ENCODE measurements around the gene WDFY3.

The WDFY3 gene

GRCh38 chr4:84800256-84800655 lies 166.2 kb downstream of the WDFY3 start:
- peaks cover 32% of the 10 kb centered on the region for H3K4me1 ChIP-seq (ENCODE audit: control insufficient read depth, insufficient read depth, low read length, unreplicated experiment)
- H3K79me2 ChIP-seq (ENCODE audit: control insufficient read depth, insufficient read depth, low read length, unreplicated experiment): no peaks in the 10 kb centered on the region
- no peaks in the 10 kb centered on the region for H3K27me3 ChIP-seq (ENCODE audit: insufficient read depth, low read length)
- H3K4me3 ChIP-seq (ENCODE audit: low read depth, low read length): no peak overlapping the region
- no peak overlapping the region for H2AFZ ChIP-seq (ENCODE audit: low read length, unreplicated experiment)
- peaks cover 10% of the 10 kb centered on the region for H3K36me3 ChIP-seq (ENCODE audit: insufficient read depth, low read length)
- H3K27ac ChIP-seq (ENCODE audit: low read depth, low read length): peak overlapping the region; percentile 33; the same call in 1 of the 2 replicates

DNA sequence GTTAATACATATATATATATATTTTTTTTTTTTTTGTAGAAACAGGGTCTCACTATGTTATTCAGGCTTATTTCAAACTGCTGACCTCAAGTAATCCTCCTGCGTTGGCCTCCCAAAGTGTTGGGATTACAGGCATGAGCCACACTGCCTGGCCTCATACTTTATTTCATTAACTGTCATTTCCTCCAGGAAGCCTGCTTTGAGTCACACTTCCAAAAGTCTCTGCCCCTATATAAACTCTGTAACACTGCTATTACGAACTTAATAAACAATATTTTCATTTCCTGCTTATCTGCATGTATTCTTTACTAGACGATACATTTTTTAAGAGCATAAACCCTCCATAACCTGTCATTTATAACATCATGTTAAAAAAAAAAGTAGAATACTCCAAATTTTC lies 167.2 kb downstream of the WDFY3 start:
- Histone ChIP-seq H3K36me3 (ENCODE audit: insufficient read depth, low read length) (peaks cover 10% of the 10 kb centered on the region), H3K4me1 (ENCODE audit: control insufficient read depth, insufficient read depth, low read length, unreplicated experiment) (peaks cover 26% of the 10 kb centered on the region), H3K27ac (ENCODE audit: low read depth, low read length) (0 out of 2 replicates have a peak overlapping the region, but pooled peaks have one; percentile 33)

GRCh38 chr4:84796394-84796793 lies 170.1 kb downstream of the WDFY3 start:
- H3K27ac ChIP-seq (ENCODE audit: low read depth, low read length): no peak overlapping the region
- no peak overlapping the region for H3K4me3 ChIP-seq (ENCODE audit: low read depth, low read length)
- H3K79me2 ChIP-seq (ENCODE audit: control insufficient read depth, insufficient read depth, low read length, unreplicated experiment): no peaks in the 10 kb centered on the region
- no peak overlapping the region for H2AFZ ChIP-seq (ENCODE audit: low read length, unreplicated experiment)
- H3K36me3 ChIP-seq (ENCODE audit: insufficient read depth, low read length): peaks cover 19% of the 10 kb centered on the region
- peaks cover 24% of the 10 kb centered on the region for H3K4me1 ChIP-seq (ENCODE audit: control insufficient read depth, insufficient read depth, low read length, unreplicated experiment)
- H3K27me3 ChIP-seq (ENCODE audit: insufficient read depth, low read length): no peaks in the 10 kb centered on the region

More for the DNA sequence above, 167.2 kb downstream of the WDFY3 start:
- H3K4me3 ChIP-seq (ENCODE audit: low read depth, low read length): no peak overlapping the region
- no peak overlapping the region for H2AFZ ChIP-seq (ENCODE audit: low read length, unreplicated experiment)
- H3K27me3 ChIP-seq (ENCODE audit: insufficient read depth, low read length): no peaks in the 10 kb centered on the region
- no peaks in the 10 kb centered on the region for H3K79me2 ChIP-seq (ENCODE audit: control insufficient read depth, insufficient read depth, low read length, unreplicated experiment)

GRCh38 chr4:84792366-84793301 lies 173.9 kb downstream of the WDFY3 start:
- peaks cover 6% of the 10 kb centered on the region for H3K4me1 ChIP-seq (ENCODE audit: control insufficient read depth, insufficient read depth, low read length, unreplicated experiment)
- H3K36me3 ChIP-seq (ENCODE audit: insufficient read depth, low read length): peaks cover 19% of the 10 kb centered on the region; the same call in 1 of the 2 replicates
- no peak overlapping the region for H2AFZ ChIP-seq (ENCODE audit: low read length, unreplicated experiment)
- H3K4me3 ChIP-seq (ENCODE audit: low read depth, low read length): no peak overlapping the region
- no peaks in the 10 kb centered on the region for H3K79me2 ChIP-seq (ENCODE audit: control insufficient read depth, insufficient read depth, low read length, unreplicated experiment)
- no peaks in the 10 kb centered on the region for H3K27me3 ChIP-seq (ENCODE audit: insufficient read depth, low read length)
- H3K27ac ChIP-seq (ENCODE audit: low read depth, low read length): no peak overlapping the region

GRCh38 chr4:84790769-84791565 lies 175.5 kb downstream of the WDFY3 start:
- Histone ChIP-seq H3K36me3 (ENCODE audit: insufficient read depth, low read length) (peaks cover 26% of the 10 kb centered on the region), H3K79me2 (ENCODE audit: control insufficient read depth, insufficient read depth, low read length, unreplicated experiment) (no peaks in the 10 kb centered on the region), H3K27me3 (ENCODE audit: insufficient read depth, low read length) (no peaks in the 10 kb centered on the region), H2AFZ (ENCODE audit: low read length, unreplicated experiment) (no peak overlapping the region), H3K4me1 (ENCODE audit: control insufficient read depth, insufficient read depth, low read length, unreplicated experiment) (peaks cover 6% of the 10 kb centered on the region), H3K27ac (ENCODE audit: low read depth, low read length) (no peak overlapping the region), H3K4me3 (ENCODE audit: low read depth, low read length) (no peak overlapping the region)

GRCh38 chr4:84786478-84786877 lies 180.0 kb downstream of the WDFY3 start:
- Histone ChIP-seq H3K27me3 (ENCODE audit: insufficient read depth, low read length) (no peaks in the 10 kb centered on the region), H3K27ac (ENCODE audit: low read depth, low read length) (no peak overlapping the region), H3K36me3 (ENCODE audit: insufficient read depth, low read length) (peaks cover 28% of the 10 kb centered on the region), H3K4me3 (ENCODE audit: low read depth, low read length) (no peak overlapping the region), H3K4me1 (ENCODE audit: control insufficient read depth, insufficient read depth, low read length, unreplicated experiment) (no peaks in the 10 kb centered on the region), H2AFZ (ENCODE audit: low read length, unreplicated experiment) (no peak overlapping the region), H3K79me2 (ENCODE audit: control insufficient read depth, insufficient read depth, low read length, unreplicated experiment) (no peaks in the 10 kb centered on the region)

DNA sequence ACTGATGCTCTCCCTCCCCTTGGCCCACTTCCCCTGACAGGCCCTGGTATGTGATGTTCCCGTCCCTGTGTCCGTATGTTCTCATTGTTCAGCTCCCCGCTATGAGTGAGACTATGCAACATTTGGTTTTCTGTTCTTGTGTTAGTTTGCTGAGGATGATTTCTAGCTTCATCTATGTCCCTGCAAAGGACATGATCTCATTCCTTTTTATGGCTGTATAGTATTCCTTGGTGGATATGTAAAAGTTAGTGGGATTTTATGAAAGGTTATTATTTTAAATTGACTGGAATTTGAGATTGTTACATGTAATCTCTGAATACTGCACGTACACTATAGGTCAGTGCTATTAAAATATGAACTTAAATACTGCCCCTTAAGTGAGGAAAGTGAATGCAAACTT lies 184.0 kb downstream of the WDFY3 start:
- Histone ChIP-seq H3K27me3 (ENCODE audit: insufficient read depth, low read length) (no peaks in the 10 kb centered on the region), H3K79me2 (ENCODE audit: control insufficient read depth, insufficient read depth, low read length, unreplicated experiment) (no peaks in the 10 kb centered on the region), H3K4me3 (ENCODE audit: low read depth, low read length) (no peak overlapping the region), H3K36me3 (ENCODE audit: insufficient read depth, low read length) (peaks cover 24% of the 10 kb centered on the region), H3K27ac (ENCODE audit: low read depth, low read length) (no peak overlapping the region), H3K4me1 (ENCODE audit: control insufficient read depth, insufficient read depth, low read length, unreplicated experiment) (no peaks in the 10 kb centered on the region), H2AFZ (ENCODE audit: low read length, unreplicated experiment) (no peak overlapping the region)

GRCh38 chr4:84780719-84781118 lies 185.8 kb downstream of the WDFY3 start:
- no peaks in the 10 kb centered on the region for H3K4me1 ChIP-seq (ENCODE audit: control insufficient read depth, insufficient read depth, low read length, unreplicated experiment)
- H3K79me2 ChIP-seq (ENCODE audit: control insufficient read depth, insufficient read depth, low read length, unreplicated experiment): no peaks in the 10 kb centered on the region
- no peaks in the 10 kb centered on the region for H3K27me3 ChIP-seq (ENCODE audit: insufficient read depth, low read length)
- H2AFZ ChIP-seq (ENCODE audit: low read length, unreplicated experiment): no peak overlapping the region
- H3K27ac ChIP-seq (ENCODE audit: low read depth, low read length): no peak overlapping the region
- H3K36me3 ChIP-seq (ENCODE audit: insufficient read depth, low read length): peaks cover 17% of the 10 kb centered on the region
- no peak overlapping the region for H3K4me3 ChIP-seq (ENCODE audit: low read depth, low read length)

GRCh38 chr4:84778041-84778440 lies 188.4 kb downstream of the WDFY3 start:
- H3K79me2 ChIP-seq (ENCODE audit: control insufficient read depth, insufficient read depth, low read length, unreplicated experiment): no peaks in the 10 kb centered on the region

DNA sequence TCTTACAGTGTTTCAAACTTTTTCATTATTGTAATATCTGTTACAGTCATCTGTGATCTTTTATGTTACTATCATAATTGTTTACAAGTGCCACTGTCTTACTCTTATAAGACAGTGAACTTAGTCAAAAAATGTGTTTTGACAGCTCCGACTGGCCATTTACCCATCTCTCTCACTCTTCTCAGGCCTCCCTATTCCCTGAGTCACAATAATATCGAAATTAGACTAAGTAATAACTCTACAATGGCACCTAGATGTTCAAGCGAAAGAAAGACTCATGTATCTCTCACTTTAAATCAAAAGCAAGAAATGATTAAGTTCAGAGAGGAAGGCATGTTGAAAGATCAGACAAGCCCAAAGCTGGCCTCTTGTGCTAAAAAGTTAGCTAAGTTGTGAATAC lies 199.3 kb downstream of the WDFY3 start:
- H3K27ac ChIP-seq (ENCODE audit: low read depth, low read length): no peak overlapping the region
- H2AFZ ChIP-seq (ENCODE audit: low read length, unreplicated experiment): no peak overlapping the region
- no peak overlapping the region for H3K4me3 ChIP-seq (ENCODE audit: low read depth, low read length)
- no peaks in the 10 kb centered on the region for H3K4me1 ChIP-seq (ENCODE audit: control insufficient read depth, insufficient read depth, low read length, unreplicated experiment)
- peaks cover 26% of the 10 kb centered on the region for H3K36me3 ChIP-seq (ENCODE audit: insufficient read depth, low read length)
- no peaks in the 10 kb centered on the region for H3K27me3 ChIP-seq (ENCODE audit: insufficient read depth, low read length)
- no peaks in the 10 kb centered on the region for H3K79me2 ChIP-seq (ENCODE audit: control insufficient read depth, insufficient read depth, low read length, unreplicated experiment)

More at GRCh38 chr4:84778041-84778440, 188.4 kb downstream of the WDFY3 start:
- Histone ChIP-seq H3K27me3 (ENCODE audit: insufficient read depth, low read length) (no peaks in the 10 kb centered on the region), H3K4me3 (ENCODE audit: low read depth, low read length) (no peak overlapping the region), H3K4me1 (ENCODE audit: control insufficient read depth, insufficient read depth, low read length, unreplicated experiment) (no peaks in the 10 kb centered on the region), H2AFZ (ENCODE audit: low read length, unreplicated experiment) (no peak overlapping the region), H3K36me3 (ENCODE audit: insufficient read depth, low read length) (peaks cover 25% of the 10 kb centered on the region), H3K27ac (ENCODE audit: low read depth, low read length) (no peak overlapping the region)

Measured in ACC112 (cell line).